HG03469 (cell line): ENCODE data around the gene IFI27.
A peak's percentile ranks its signal among the peaks of the same experiment; 100 is the strongest.
"Not testable (repeated sequence)": the region's sequence is repeated elsewhere in the genome, so short reads cannot be mapped to it uniquely, and the experiment has no call there.

ENCODE experiments used
- ATAC-seq: cut with Tn5 transposase; IDR thresholded peaks from one replicate; pipeline ENCODE4 v1.9.1; 2021; ENCODE audit warnings: mild to moderate bottlenecking, moderate library complexity, moderate number of reproducible peaks; ENCODE audit not compliant: unreplicated experiment

Gene IFI27

DNA sequence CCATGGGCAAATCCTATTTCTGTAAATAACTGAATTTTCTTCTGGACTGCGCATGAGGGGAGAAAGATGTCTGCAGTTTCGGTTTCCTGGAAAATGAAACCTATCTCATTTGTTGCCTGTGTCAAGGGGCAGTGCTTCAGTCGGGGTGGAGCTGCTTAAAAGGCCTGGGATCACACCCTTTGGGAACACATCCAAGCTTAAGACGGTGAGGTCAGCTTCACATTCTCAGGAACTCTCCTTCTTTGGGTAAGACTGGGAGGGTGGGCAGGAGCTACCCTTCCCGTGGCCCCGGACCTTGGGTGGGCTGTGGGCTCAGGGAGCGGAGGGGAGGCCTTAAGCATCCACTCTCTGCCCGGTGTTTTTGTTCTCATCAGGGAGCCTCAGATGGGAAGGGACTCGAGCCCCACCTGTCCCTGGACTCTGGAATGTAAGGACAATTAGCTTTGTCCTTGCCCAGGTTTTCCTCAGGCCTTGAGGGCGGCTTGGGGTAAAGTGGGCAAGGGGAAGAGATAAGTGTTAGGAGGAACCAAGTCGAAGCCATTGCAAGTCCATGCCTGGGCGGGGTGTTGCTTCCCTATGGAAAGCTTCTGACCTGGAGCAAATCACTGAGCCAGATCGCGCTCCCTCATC, at the start of gene IFI27:
Gene IFI27, plus strand, starts transcription at position 185 of the 630 bp plus-strand sequence.
- no peak for ATAC-seq

- no peak for ATAC-seq
Observed at GRCh38 chr14:94062344-94062940, 48.1 kb upstream of the IFI27 start.

- no peak for ATAC-seq
Observed at GRCh38 chr14:94066089-94066676, 44.4 kb upstream of the IFI27 start.

DNA sequence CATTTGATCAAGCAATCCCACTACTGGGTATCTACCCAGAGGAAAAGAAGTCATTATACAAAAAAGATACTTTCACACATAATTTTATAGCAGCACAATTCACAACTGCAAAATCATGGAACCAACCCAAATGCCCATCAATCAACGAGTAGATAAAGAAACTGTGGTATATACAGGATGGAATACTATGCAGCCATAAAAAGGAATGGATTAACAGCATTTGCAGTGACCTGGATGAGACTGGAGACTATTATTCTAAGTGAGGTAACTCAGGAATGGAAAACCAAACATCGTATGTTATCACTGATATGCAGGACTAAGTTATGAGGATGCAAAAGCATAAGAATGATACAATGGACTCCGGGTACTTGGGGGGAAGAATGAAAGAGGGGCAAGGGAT, 38.5 kb upstream of the IFI27 start:
- not testable (repeated sequence) for ATAC-seq

DNA sequence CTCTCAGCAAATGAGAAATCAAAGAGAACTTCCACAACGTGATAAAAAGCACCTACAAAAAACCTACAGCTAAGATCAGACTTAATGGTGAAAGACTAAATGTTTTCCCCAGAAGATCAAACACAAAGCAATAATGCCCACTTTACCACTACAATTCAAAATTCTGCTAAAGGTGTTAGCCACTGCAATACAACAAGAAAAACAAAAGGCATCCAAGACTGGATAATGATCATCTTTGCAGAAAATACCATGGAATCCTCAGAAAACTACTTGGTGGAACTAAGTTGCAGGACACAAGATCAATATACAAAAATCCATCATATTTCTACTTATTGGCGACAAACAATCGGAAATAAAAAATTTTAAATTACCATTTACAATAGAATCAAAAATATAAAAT, 36.0 kb upstream of the IFI27 start:
- no peak for ATAC-seq

GRCh38 chr14:94075008-94075407, 35.5 kb upstream of the IFI27 start:
- ATAC-seq: no peak

- ATAC-seq: no peak
Observed at GRCh38 chr14:94077111-94077821, 33.3 kb upstream of the IFI27 start.

GRCh38 chr14:94077823-94078222, 32.7 kb upstream of the IFI27 start:
- no peak for ATAC-seq

GRCh38 chr14:94079891-94080620, 30.5 kb upstream of the IFI27 start:
- ATAC-seq: peak; percentile 4

DNA sequence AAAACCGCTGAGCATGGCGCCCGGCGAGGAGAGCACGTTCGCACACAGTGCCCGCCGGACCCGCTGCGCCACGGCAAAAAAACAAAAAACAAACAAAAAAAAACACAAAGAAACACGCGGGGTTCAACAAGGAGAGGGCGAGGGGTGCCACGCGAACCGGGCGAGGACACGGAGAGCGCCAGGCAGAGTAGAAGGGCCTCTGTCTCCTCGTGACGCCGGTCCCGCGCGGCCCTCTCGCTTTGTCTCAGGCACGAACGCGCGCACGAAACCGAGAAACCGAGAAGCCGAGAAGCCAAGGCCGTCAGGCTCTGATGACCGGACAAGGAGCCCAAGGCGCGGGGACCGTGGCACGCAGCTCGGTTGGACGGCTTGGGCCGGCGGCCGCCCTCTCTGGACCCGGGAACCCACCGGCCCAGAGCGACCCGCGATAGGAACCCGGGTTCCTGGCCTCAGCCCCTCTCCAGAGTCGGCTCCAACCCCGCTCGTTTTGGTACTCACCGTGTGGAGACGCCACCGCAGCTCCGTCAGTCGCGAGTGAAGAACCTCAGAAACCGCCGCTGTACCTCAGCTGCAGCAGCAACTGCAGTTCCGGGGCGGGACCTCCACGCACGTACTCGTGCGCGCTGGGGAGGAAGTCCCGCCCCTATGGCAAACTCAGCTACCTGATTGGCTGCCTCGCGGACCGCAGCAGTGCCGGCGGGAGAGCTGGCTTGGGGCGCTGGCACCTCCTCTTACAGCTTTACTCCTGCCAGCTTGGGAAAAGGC, 29.7 kb upstream of the IFI27 start, which contains the start of the genes DDX24 and IFI27L1:
Gene DDX24, minus strand, starts transcription at position 582 of the 765 bp plus-strand sequence. CDS start 1,460 bp downstream, outside the sequence.
Gene IFI27L1, plus strand, starts transcription at position 690 of the 765 bp plus-strand sequence. CDS start 15,628 bp downstream, outside the sequence.
- peak; percentile 96 for ATAC-seq

GRCh38 chr14:94081386-94081820, 29.1 kb upstream of the IFI27 start:
- peak; percentile 6 for ATAC-seq

- ATAC-seq: no peak
Observed at GRCh38 chr14:94087891-94088290, 22.6 kb upstream of the IFI27 start.

DNA sequence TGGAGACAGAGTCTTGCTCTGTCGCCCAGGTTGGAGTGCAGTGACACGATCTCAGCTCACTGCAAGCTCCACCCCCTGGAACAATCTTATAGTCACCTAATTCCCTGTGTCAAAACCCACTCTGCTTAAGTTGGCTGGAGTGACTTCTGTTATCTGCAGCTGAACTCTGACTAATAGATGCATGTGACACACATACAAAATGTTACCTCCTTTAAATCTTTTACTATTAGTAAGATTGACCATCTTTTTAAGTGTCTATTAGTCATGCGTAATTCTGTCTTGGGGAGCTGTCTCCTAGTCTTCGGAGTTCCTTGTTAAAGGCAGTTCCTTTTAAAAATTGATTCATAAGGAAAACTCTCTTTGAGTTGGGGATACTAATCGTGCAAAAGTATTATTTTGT, 22.0 kb upstream of the IFI27 start:
- ATAC-seq: no peak

DNA sequence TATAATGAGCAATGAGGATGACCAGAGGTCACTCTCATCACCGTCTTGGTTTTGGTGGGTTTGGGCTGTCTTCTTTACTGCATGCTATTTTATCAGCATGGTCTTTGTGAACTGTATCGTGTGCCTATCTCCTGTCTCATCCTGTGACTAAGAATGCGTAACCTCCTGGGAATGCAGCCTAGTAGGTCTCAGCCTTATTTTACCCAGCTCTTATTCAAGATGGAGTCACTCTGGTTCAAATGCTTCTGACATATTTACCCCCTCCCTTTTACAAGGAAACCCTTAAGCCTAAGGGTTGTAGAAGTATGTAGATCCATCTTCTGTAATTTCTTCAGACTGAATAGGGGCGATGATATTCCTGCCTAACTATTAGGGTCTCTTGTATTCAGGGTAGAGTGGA, 21.1 kb upstream of the IFI27 start:
- no peak for ATAC-seq

GRCh38 chr14:94093418-94093817, 17.1 kb upstream of the IFI27 start:
- no peak for ATAC-seq

DNA sequence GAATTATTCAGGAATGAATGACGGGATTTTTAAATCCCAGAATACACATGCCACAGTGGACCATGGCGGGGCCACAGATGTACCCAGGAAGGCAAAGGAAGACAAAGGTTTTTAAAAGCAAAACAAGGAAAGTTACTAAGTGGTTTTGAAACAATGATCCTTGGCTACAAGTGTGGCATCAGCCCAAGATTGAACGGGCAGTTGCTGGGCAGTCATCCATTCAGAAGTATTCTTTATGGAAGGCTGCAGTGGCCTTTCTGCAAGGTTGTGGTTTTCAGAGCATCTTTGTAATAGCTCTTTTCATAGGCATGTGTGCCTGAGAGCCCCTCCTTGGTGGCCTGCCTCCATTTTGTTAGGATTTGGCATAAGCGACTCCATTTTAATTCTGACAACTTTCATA, 13.4 kb upstream of the IFI27 start:
- ATAC-seq: no peak

- ATAC-seq: no peak
Observed at GRCh38 chr14:94098326-94098992, 12.1 kb upstream of the IFI27 start.

GRCh38 chr14:94099006-94099405, 11.5 kb upstream of the IFI27 start:
- ATAC-seq: no peak

DNA sequence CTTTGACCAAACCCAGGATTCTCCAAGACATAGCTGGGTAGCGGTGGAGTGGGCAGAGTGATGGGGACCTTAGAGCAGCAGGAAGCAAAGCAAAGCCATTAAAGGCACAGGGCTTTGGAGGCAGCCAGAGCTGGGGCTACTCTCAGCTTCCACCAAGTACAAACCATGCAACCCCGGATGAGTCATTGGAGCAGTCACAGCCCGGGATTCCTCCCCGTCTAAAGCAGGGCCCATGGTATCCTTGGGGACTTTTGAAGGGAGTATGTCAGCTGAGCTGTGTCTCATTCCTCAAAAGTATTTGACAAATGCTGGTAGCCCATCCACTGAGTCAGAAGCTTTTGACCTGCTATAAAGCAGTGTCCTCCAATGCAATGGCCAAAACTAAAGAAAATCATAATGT, 9.7 kb upstream of the IFI27 start:
- ATAC-seq: no peak

DNA sequence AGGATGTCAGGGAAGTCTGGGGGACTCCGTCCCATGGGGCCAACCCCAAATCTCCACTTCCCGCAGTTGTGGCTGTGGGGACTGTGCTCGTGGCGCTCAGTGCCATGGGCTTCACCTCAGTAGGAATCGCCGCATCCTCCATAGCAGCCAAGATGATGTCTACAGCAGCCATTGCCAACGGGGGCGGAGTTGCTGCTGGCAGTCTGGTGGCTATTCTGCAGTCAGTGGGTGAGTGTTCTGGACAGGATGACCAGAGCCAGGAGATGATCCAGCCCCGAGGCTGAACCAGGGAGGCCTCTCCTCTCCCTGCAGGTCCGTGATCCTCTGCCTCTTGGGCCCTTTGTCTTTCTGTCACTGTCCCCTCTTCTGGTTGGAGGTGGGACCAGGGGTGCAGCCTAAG, 8.8 kb upstream of the IFI27 start:
- ATAC-seq: no peak
